Measurements from ENCODE around the gene RASSF1.

Gene RASSF1

GRCh38 chr3:50340448-50341329 is at the start of gene RASSF1:
Gene RASSF1, minus strand, starts transcription at chr3:50340836. Its CDS starts 31 bp downstream, at chr3:50340805.
- TF ChIP-seq CTCF (IDR thresholded peaks at IDR 0.05; ENCODE audit: borderline replicate concordance, control extremely low read depth, extremely low read depth, insufficient read depth, missing control alignments), result no peak
- in situ Hi-C loops (cut with MboI; ENCODE audit: low sequenced_read_pairs, unreplicated experiment), result no loop called here
- peak; percentile 85 for DNase-seq (ENCODE audit: low spot score)

- TF ChIP-seq CTCF (IDR thresholded peaks at IDR 0.05; ENCODE audit: borderline replicate concordance, control extremely low read depth, extremely low read depth, insufficient read depth, missing control alignments), result no peak
- in situ Hi-C loops (cut with MboI; ENCODE audit: low sequenced_read_pairs, unreplicated experiment), result no loop called here
- DNase-seq (ENCODE audit: low spot score), result no peak
Observed at GRCh38 chr3:50389414-50389767, 48.8 kb upstream of the RASSF1 start.

- no peak for TF ChIP-seq CTCF (IDR thresholded peaks at IDR 0.05; ENCODE audit: borderline replicate concordance, control extremely low read depth, extremely low read depth, insufficient read depth, missing control alignments)
- in situ Hi-C loops (cut with MboI; ENCODE audit: low sequenced_read_pairs, unreplicated experiment), result no loop called here
- DNase-seq (ENCODE audit: low spot score), result no peak
Observed at GRCh38 chr3:50388720-50389413, 48.2 kb upstream of the RASSF1 start.

- no peak for TF ChIP-seq CTCF (IDR thresholded peaks at IDR 0.05; ENCODE audit: borderline replicate concordance, control extremely low read depth, extremely low read depth, insufficient read depth, missing control alignments)
- in situ Hi-C loops (cut with MboI; ENCODE audit: low sequenced_read_pairs, unreplicated experiment), result no loop called here
- DNase-seq (ENCODE audit: low spot score), result peak; percentile 61
Observed at GRCh38 chr3:50388016-50388719, 47.5 kb upstream of the RASSF1 start.

- no peak for TF ChIP-seq CTCF (IDR thresholded peaks at IDR 0.05; ENCODE audit: borderline replicate concordance, control extremely low read depth, extremely low read depth, insufficient read depth, missing control alignments)
- in situ Hi-C loops (cut with MboI; ENCODE audit: low sequenced_read_pairs, unreplicated experiment), result no loop called here
- DNase-seq (ENCODE audit: low spot score), result no peak
Observed at GRCh38 chr3:50385754-50386153, 45.1 kb upstream of the RASSF1 start.

GRCh38 chr3:50383750-50384149 is 43.1 kb upstream of the RASSF1 start:
- TF ChIP-seq CTCF (IDR thresholded peaks at IDR 0.05; ENCODE audit: borderline replicate concordance, control extremely low read depth, extremely low read depth, insufficient read depth, missing control alignments), result no peak
- in situ Hi-C loops (cut with MboI; ENCODE audit: low sequenced_read_pairs, unreplicated experiment), result no loop called here
- DNase-seq (ENCODE audit: low spot score), result no peak
